Astrocyte (in vitro differentiated cells and primary cell): ENCODE data around the gene CYP8B1. TPM values are rescaled to one million over a fixed set of nuclear protein-coding genes. Genes with fewer than 3 reads are reported as not detected.

ENCODE experiments used
- DNase-seq: peaks from one replicate; pipeline ENCODE4 v3.0.0-alpha.2; 2010; ENCODE audit warnings: low read depth
- FAIRE-seq: peaks from 2 replicates; lab custom pipeline; 2011; peaks lifted over from hg19 to GRCh38; lab: Jason Lieb, UNC
- H2AFZ ChIP-seq: 2 replicates; pipeline ENCODE4 v1.6.0; 2012; ENCODE audit warnings: low read depth, low read length, inconsistent platforms
- H3K27ac ChIP-seq: 2 replicates; pipeline ENCODE4 v1.5.1; 2011; ENCODE audit warnings: low read depth, low read length, inconsistent platforms
- H3K27me3 ChIP-seq: 2 replicates; pipeline ENCODE4 v1.6.0; 2011; ENCODE audit warnings: low read length, inconsistent platforms; ENCODE audit not compliant: insufficient read depth
- H3K36me3 ChIP-seq: 2 replicates; pipeline ENCODE4 v1.5.1; 2011; ENCODE audit warnings: low read length, inconsistent platforms; ENCODE audit not compliant: insufficient read depth
- H3K4me1 ChIP-seq: 2 replicates; pipeline ENCODE4 v1.5.1; 2011; ENCODE audit warnings: low read length, inconsistent platforms; ENCODE audit not compliant: insufficient read depth
- H3K4me2 ChIP-seq: 2 replicates; pipeline ENCODE4 v1.6.0; 2012; ENCODE audit warnings: low read length, inconsistent platforms
- H3K4me3 ChIP-seq: 2 replicates; pipeline ENCODE4 v1.5.1; 2011; ENCODE audit warnings: low read depth, mild to moderate bottlenecking, low read length, inconsistent platforms; ENCODE audit not compliant: insufficient read depth
- H3K79me2 ChIP-seq: 2 replicates; pipeline ENCODE4 v1.6.0; 2012; ENCODE audit warnings: mild to moderate bottlenecking, low read length, inconsistent platforms; ENCODE audit not compliant: insufficient read depth
- H3K9ac ChIP-seq: 2 replicates; pipeline ENCODE4 v1.6.0; 2012; ENCODE audit warnings: mild to moderate bottlenecking, low read length, inconsistent platforms
- H3K9me3 ChIP-seq: 2 replicates; pipeline ENCODE4 v1.5.1; 2012; ENCODE audit warnings: low read depth, mild to moderate bottlenecking, low read length, inconsistent platforms; ENCODE audit not compliant: insufficient read depth
- H4K20me1 ChIP-seq: 2 replicates; pipeline ENCODE4 v1.6.0; 2012; ENCODE audit warnings: low read length, inconsistent platforms; ENCODE audit not compliant: insufficient read depth
- H3K27ac Mint-ChIP-seq: one replicate; pipeline ENCODE4 v1.8.0; 2021; ENCODE audit warnings: mild to moderate bottlenecking, mixed read lengths; ENCODE audit not compliant: unreplicated experiment
- H3K27me3 Mint-ChIP-seq: one replicate; pipeline ENCODE4 v1.8.0; 2021; ENCODE audit warnings: low read depth, mixed read lengths; ENCODE audit not compliant: unreplicated experiment
- H3K36me3 Mint-ChIP-seq: one replicate; pipeline ENCODE4 v1.8.0; 2021; ENCODE audit warnings: low read depth, mixed read lengths; ENCODE audit not compliant: unreplicated experiment
- H3K4me1 Mint-ChIP-seq: one replicate; pipeline ENCODE4 v1.8.0; 2021; ENCODE audit warnings: low read depth, mixed read lengths; ENCODE audit not compliant: unreplicated experiment
- H3K4me3 Mint-ChIP-seq: one replicate; pipeline ENCODE4 v1.8.0; 2021; ENCODE audit warnings: mild to moderate bottlenecking, moderate library complexity, mixed read lengths; ENCODE audit not compliant: unreplicated experiment
- H3K9me3 Mint-ChIP-seq: one replicate; pipeline ENCODE4 v1.8.0; 2021; ENCODE audit warnings: mild to moderate bottlenecking, mixed read lengths; ENCODE audit not compliant: unreplicated experiment
- CTCF ChIP-seq: IDR thresholded peaks from 2 replicates; pipeline ENCODE4 v1.5.1; 2011; ENCODE audit warnings: low read depth, mild to moderate bottlenecking, inconsistent platforms, low read length, moderate library complexity; ENCODE audit not compliant: insufficient read depth
- EZH2 ChIP-seq: IDR thresholded peaks from 2 replicates; pipeline ENCODE4 v1.6.1; 2012; ENCODE audit warnings: mild to moderate bottlenecking, low read length, inconsistent platforms; ENCODE audit not compliant: insufficient read depth
- total RNA-seq: library from RNA; stranded (reverse); gene quantifications from 2 replicates; pipeline ENCODE4 v1.2.1, GENCODE V29; 2021

The CYP8B1 gene
- total RNA-seq, 1 donor from 2014 or later: not detected

DNA sequence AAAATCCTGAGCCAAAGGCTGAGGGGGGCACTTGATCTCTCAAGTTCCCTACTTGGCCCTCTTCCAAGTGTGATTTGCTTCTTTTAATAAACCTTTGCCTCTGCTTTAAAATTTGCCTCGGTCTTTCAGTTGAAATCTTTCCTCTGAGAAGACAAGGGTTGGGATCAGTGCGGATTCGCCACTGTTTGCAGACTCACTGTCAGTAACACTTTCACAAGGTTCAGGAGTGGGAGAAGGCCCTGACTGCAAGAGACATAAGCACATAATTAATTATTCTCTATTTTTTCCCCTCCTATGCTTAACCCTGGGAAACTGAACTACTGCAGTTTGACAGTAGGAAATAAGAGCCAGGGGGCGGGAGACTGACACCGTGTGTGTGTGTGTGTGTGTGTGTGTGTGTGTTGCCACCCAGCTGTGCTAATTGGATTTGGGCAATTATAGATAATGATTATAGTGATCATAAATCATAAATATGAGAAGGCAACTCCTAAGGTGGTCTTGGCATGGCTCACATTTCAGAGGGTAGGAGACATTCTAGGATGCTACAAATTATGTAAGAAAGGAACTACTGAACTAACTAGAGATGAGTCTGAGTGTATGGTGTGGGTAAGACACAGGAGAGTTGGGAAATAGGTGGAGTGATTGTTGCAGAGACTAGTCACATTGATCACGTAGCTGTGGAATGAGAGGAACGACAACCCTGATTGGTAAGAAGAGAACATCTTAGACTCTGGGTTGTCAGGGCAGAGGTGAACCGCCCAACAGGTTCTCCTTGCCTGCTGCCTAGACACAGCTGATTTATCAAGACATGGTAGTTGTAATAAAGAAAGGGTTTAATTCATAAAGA is 24.8 kb upstream of the CYP8B1 start:
- DNase-seq: no peak

GRCh38 chr3:42898896-42899675 is 23.4 kb upstream of the CYP8B1 start:
- Mint-ChIP-seq H3K27me3 (no peaks in the 10 kb centered on the region), H3K36me3 (peaks cover 2% of the 10 kb centered on the region), H3K4me1 (no peaks in the 10 kb centered on the region), H3K9me3 (peaks cover 1% of the 10 kb centered on the region), H3K27ac (no peak overlapping the region), H3K4me3 (no peak overlapping the region)
- Histone ChIP-seq H3K27me3 (no peaks in the 10 kb centered on the region), H3K4me1 (no peaks in the 10 kb centered on the region), H3K27ac (no peak overlapping the region), H3K4me3 (no peak overlapping the region), H3K4me2 (no peak overlapping the region), H3K79me2 (no peaks in the 10 kb centered on the region), H3K9me3 (no peaks in the 10 kb centered on the region), H2AFZ (no peak overlapping the region), H3K36me3 (no peaks in the 10 kb centered on the region), H4K20me1 (no peaks in the 10 kb centered on the region), H3K9ac (no peak overlapping the region)
- no peak for DNase-seq
- FAIRE-seq: no peak
- TF ChIP-seq CTCF: no peak
- no peak for TF ChIP-seq EZH2

More for the DNA sequence above, 24.8 kb upstream of the CYP8B1 start:
- H3K79me2 ChIP-seq: no peaks in the 10 kb centered on the region
- Mint-ChIP-seq H3K27me3 (peaks cover 2% of the 10 kb centered on the region), H3K4me1 (no peaks in the 10 kb centered on the region), H3K36me3 (peaks cover 2% of the 10 kb centered on the region), H3K9me3 (peaks cover 3% of the 10 kb centered on the region), H3K4me3 (no peak overlapping the region), H3K27ac (no peak overlapping the region)
- no peak overlapping the region for H3K4me2 ChIP-seq
- no peak overlapping the region for H3K27ac ChIP-seq
- H3K4me1 ChIP-seq: no peaks in the 10 kb centered on the region
- no peak overlapping the region for H2AFZ ChIP-seq
- peaks cover 8% of the 10 kb centered on the region for H3K27me3 ChIP-seq
- TF ChIP-seq EZH2: no peak
- no peak for TF ChIP-seq CTCF
- FAIRE-seq: no peak
- H3K4me3 ChIP-seq: no peak overlapping the region
- H3K36me3 ChIP-seq: no peaks in the 10 kb centered on the region
- no peaks in the 10 kb centered on the region for H3K9me3 ChIP-seq
- H4K20me1 ChIP-seq: no peaks in the 10 kb centered on the region
- H3K9ac ChIP-seq: no peak overlapping the region

- H4K20me1 ChIP-seq: no peaks in the 10 kb centered on the region
- H3K4me1 ChIP-seq: no peaks in the 10 kb centered on the region
These were observed 19.8 kb upstream of the CYP8B1 start for GRCh38 chr3:42895580-42895868.

More at GRCh38 chr3:42895580-42895868, 19.8 kb upstream of the CYP8B1 start:
- Mint-ChIP-seq H3K4me1 (peaks cover 12% of the 10 kb centered on the region), H3K36me3 (peaks cover 2% of the 10 kb centered on the region), H3K27ac (no peak overlapping the region), H3K9me3 (peaks cover 2% of the 10 kb centered on the region), H3K4me3 (no peak overlapping the region), H3K27me3 (no peaks in the 10 kb centered on the region)
- H2AFZ ChIP-seq: no peak overlapping the region
- DNase-seq: no peak
- H3K9ac ChIP-seq: no peak overlapping the region
- TF ChIP-seq CTCF: no peak
- no peak for TF ChIP-seq EZH2
- no peaks in the 10 kb centered on the region for H3K79me2 ChIP-seq
- no peaks in the 10 kb centered on the region for H3K36me3 ChIP-seq
- H3K9me3 ChIP-seq: no peaks in the 10 kb centered on the region
- no peak overlapping the region for H3K4me3 ChIP-seq
- H3K27ac ChIP-seq: no peak overlapping the region
- no peak for FAIRE-seq
- H3K27me3 ChIP-seq: no peaks in the 10 kb centered on the region
- no peak overlapping the region for H3K4me2 ChIP-seq
